HG03095 (cell line): ENCODE data around the gene CHST1.

Experiments used
- ATAC-seq: cut with Tn5 transposase; IDR thresholded peaks from one replicate; pipeline ENCODE4 v1.9.1; 2021; ENCODE audit warnings: moderate library complexity; ENCODE audit not compliant: unreplicated experiment

CHST1 gene

DNA sequence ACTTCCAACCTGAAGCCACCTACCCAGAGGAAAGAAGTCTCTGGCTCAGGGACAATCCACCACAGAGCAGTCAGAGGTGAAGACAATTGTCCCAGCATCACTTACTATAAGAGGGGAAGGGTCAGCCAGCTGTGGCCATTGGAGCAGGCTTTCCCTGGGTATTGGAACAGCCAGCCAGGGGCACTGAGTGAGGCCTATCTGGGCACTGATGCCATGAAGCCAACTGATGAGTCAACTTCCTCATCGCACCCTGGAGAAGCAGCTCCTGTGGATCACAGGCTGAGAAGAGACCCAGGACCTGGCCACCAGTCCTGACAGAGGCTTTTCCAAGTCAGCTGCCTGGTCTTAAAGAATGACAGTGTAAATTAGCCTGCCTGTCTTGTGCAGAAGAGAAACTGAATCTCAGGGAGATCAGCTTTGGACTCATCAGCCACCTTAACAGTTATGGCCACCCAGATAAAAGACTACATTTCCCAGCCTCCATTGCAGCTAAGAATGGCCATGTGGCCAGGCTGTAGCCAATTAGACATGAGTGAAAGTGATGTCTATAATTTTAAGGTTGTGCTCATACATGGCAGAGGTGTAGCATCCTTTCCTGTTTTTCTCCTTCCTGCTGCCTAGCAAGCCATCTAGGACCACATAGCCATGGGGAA lies 19.0 kb downstream of the CHST1 start:
- ATAC-seq, result no peak

DNA sequence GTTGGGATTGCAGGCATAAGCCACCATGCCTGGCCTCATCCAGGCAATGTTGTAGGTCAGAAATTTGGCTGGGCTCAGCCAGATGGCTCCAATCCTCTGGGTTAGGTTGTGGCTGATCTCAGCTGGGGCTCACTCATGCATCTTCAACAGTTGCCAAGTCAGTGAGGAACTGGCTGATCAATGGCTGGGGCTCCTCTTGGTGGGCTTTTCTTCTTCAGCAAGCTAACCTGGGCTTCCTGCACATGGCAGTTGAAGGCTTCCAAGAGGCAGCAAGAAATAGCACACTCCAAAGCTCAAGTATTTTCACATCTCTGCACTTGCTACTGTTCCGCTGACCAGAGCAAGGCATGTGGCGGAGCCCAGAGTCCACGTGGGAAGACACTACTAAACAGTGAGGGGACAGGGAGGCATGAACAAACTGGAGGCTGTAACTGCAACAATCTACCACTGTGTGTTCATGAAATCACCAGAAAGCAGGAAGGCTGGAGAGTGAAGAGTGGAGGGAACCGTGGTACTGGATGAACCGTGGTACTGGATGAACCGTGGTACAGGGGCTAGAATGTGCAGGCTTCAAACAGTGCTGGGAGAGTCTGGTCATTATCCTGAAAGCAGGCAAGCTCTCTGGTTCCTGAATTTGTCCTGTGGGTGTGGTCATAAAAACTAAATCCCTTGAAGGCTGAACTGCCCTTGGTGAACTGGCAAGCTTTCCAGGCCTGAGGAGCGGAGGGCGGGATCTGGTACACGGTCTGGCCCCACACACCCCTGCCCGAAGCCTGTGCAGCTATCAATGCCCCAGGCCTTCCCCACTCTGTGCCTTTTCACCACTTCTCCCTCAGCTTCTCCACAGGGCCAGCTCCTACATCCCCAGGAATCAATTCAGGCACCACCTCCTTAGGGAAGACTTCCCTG lies 20.2 kb downstream of the CHST1 start:
- ATAC-seq, result no peak

GRCh38 chr11:45643598-45644260 lies 21.7 kb downstream of the CHST1 start:
- ATAC-seq, result no peak

- no peak for ATAC-seq
Measured at GRCh38 chr11:45641961-45642360, 23.5 kb downstream of the CHST1 start.

GRCh38 chr11:45638051-45638450 lies 27.4 kb downstream of the CHST1 start:
- ATAC-seq, result no peak

- no peak for ATAC-seq
Measured at GRCh38 chr11:45635907-45636306, 29.5 kb downstream of the CHST1 start.

- ATAC-seq, result no peak
Measured at GRCh38 chr11:45625611-45626010, 39.8 kb downstream of the CHST1 start.

DNA sequence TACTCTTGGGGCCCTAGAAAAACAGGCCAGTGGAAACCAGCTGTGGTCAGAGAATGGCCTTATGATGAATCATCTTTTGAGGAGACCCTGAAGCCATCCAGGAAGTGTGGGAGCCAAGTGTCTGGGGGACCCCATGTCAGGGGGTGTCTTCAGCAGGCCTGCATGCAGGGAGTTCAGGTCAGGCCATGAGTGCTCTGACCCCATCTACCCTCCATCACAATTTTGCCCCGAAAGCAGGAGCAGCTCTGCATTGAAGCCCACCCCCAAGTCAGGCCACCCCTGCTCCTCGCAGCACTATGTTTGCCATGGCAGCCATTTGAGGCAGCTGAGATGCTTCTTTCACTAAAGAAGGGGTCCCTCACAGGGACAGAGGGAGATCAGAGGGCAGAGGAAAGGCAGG lies 41.3 kb downstream of the CHST1 start:
- no peak for ATAC-seq

DNA sequence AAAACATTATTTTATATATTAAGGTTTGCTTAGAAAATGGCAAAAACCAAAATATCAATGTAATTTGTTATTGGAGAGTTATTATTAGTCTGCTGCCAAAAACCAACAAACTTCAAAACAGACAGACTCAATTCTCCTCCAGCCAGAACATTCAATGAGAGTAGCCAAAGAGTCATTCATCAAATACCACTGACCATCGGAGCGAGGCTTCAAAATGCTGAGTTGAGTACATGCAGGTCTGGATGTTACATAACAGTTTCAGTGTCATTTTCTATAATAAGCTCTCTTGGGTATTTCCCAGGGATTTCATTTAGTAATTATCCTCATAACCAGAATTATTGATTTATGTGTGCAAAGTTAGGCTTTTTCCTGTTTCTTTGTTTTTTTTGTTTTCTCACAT lies 42.6 kb downstream of the CHST1 start:
- ATAC-seq, result no peak

DNA sequence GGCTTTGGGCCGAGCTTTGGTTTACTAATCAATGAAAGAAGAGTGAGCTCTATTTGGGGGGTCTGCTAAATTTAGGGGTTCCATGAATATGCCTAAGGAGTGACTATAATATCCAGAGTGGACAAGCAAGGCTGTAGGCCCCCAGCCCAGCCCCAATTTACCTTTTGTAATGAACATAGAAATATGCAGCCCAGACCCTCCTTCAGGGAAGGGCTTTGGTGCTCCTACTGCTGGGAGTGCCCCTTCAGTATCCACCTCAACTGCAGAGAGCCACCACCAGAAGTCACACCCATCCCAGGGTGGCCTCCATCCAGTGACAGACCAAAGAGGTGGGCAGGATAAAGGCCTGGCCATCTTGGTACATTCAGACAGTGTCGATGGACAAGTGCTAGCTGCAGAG lies 43.1 kb downstream of the CHST1 start:
- ATAC-seq, result no peak

DNA sequence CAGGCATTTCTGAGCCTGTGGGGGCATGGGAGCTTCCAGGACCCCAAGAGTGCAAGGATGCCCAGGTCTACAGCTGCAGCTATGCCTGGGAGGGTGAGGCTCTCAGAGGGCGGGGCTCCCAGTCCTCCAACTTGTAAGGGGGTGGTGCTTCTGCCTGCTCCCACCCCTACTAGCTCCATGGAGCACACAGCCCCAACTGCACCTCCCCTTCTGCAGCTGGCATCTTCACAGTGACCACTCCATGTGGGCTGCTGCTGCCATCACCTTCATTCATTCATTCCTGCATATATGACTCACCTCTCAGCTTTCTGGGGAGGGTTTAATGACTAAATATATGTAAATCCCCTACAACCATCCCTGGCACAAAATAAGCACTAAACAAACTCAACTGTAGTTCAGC lies 43.8 kb downstream of the CHST1 start:
- no peak for ATAC-seq

DNA sequence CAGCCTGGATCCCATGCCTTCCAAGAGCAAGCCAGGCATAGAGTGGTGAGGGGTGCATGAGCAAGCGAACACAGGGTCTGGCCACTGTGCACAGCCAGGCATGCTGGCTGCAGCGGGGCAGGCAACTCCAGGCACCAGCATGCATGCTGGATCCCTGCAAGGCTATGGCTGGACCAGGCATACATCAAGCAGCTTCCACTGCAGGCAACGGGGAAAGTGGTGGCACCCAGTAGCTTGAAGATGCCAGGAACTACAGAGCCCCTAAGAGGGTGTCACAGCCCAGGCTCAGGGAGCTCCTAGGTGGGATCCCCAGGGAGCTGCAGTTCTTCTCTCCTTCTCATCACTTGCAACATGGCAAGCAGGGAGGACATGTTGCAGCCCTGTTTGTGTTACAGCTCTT lies 45.2 kb downstream of the CHST1 start:
- no peak for ATAC-seq

- no peak for ATAC-seq
Measured at GRCh38 chr11:45618897-45619296, 46.5 kb downstream of the CHST1 start.

- no peak for ATAC-seq
Measured at GRCh38 chr11:45617871-45618601, 47.4 kb downstream of the CHST1 start.

DNA sequence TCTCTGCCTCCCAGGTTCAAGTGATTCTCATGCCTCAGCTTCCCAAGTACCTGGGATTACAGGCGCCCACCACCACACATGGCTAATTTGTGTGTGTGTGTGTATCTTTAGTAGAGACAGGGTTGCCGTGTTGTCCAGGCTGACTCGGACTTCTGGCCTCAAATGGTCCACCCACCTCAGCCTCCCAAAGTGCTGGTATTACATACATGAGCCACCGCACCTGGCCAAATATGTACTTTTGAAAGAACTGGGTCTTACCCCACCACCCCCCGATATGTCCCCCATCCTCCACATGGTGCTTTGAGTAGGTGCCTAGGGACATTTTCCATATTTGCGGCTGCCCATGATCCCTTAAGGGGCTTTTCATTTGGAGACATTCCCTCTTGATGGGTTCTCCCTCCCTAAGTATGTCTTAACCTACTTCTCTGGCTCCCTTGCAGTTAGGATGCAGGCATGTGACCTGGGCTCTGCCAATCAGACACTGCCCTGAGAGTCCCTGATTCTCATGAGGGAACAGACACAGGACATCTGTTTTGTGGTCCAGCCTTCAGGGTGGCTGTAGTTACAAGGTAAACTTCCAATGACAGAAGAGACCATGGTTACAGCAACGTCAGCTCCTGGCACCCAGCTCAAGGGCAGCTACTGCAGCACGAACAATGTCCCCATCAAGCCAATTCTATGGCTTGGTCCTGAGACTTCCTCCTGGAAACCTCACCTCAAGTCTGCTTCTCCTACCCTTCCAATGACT lies 48.4 kb downstream of the CHST1 start:
- no peak for ATAC-seq

DNA sequence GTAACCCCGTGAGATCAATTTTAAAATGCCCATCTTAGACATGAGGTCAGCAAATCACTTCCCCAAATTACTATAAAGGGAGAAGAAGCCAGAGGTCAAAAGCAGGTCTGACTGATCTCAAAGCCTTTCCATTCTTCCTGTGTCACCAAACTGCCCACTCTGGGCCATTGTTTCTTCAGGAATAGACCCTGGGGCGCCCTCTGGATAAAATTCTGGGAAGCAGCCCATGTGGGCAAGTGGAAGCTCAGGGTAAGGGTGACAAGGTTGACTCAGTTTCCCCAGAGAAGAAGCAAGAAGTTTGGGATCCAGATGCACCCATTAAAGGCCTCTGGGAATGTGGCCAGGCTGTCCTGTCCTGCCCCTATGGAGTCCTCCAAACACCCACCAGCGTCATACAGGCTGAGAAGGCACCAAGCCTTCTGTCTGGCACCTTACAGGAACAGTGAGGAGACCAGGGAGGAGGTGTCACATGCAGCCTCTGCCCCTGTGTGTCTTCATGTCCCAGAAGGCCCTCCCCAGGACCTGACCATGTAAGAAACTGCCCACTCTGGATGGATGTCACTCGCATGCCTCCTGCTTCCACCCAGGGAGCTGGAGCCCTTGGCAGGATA lies 50.1 kb downstream of the CHST1 start:
- ATAC-seq, result no peak

DNA sequence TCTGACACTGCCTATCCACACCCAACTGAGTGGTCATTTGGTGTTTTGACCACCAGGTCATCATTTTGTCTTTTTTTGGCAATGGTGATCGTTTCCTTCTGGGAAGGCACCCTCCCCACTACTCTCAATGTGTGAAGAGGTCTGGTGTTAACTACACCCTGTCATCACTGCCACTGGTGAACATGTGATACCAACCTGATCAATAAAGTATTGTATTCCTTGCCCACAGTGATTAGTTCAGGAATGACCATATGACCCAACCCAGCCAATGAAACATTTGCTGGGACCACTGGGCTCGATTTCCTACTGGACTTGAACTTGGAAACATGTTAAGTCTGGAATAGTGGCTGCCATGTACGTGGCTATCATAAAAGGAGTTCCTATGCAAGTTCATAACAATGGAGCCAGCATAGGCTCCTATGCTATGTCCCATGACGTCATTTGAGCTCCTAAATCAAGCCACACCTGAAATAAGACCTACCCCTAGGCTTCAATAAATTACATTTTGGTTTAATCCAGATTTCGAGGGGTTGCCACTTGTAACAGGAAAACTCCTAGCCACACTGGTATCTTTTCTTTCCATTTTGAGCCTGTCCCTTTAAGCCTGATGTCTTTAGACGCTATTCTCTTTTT lies 51.1 kb downstream of the CHST1 start:
- ATAC-seq, result no peak

DNA sequence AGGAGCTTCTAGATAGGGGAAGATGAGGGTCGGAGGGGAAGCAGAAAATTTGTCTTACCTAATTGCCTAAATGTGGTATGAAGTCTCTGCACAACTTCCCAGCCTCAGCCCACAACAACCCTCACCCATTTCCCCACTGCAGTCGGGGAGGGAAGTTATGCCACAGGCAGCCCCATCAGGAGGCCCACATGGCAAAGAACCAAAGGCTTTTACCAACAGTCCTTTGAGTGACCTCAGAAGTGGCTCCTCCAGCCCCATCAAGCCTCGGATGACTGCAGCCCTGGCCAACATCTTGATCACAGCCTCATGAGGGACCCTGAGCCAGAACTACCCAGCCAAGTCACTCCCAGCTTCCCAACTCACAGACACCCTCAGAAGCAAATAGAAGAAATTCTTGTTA lies 54.8 kb downstream of the CHST1 start:
- ATAC-seq, result no peak

GRCh38 chr11:45609902-45610301 lies 55.5 kb downstream of the CHST1 start:
- ATAC-seq, result no peak

- no peak for ATAC-seq
Measured at GRCh38 chr11:45609337-45609736, 56.1 kb downstream of the CHST1 start.
